GM21723 (cell line): ENCODE results near the gene MMP28.

ENCODE experiments used
- ATAC-seq: cut with Tn5 transposase; IDR thresholded peaks from one replicate; pipeline ENCODE4 v1.9.1; 2021; ENCODE audit warnings: mild to moderate bottlenecking, moderate library complexity; ENCODE audit not compliant: unreplicated experiment

The MMP28 gene

DNA sequence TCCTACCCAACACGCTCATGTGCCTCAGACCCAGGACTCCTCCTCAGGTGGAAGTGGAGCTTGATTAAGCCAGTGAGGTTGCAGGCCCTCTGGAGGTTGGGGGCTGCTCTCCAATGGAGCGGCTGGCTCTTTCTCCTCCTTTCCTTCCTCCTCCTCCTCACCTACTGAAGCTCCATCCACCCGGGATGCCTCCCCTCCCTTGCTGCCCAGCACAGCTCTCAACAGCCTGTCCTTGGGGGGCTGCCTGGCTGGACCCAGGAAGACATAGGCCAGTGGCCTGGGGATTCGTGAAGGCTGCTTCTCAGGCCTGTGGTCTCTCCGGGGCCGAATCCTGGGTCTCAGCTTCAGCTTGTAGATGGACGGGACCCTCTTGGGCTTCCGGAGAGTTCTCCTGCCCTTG, 50.6 kb downstream of the MMP28 start:
- no peak for ATAC-seq

DNA sequence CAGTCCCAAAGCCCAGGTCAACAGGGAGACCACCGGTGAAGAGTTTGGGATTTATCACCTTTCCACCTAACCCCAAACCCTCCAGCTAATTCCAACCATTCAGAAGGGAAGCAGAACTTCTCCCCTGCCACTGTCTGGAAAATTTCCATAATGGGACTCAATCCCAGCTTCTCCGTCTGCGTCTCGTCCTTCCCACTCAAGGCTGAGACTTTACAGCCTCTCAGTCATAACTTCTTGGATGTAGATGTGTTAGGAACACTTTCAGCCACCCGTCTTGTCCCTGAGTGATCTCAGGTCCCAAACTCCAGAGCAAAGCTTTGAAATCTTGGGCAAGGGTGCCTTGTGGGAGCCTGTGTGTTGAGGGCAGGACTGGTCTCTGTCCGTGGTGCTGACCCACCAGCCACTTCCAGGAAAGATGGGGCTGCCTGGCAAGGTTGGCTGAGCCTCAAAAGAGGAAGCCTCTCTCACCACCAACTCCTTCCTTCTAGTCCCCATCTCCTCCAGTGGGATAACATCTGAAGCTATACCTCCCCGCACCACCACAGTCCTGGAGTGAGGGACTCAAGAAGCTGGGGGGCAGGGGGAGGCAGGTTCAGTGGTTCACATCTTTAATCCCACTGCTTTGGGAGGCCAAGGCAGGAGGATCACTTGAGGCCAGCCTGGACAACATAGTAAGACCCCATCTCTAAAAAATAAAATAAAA, 51.7 kb downstream of the MMP28 start:
- no peak for ATAC-seq

DNA sequence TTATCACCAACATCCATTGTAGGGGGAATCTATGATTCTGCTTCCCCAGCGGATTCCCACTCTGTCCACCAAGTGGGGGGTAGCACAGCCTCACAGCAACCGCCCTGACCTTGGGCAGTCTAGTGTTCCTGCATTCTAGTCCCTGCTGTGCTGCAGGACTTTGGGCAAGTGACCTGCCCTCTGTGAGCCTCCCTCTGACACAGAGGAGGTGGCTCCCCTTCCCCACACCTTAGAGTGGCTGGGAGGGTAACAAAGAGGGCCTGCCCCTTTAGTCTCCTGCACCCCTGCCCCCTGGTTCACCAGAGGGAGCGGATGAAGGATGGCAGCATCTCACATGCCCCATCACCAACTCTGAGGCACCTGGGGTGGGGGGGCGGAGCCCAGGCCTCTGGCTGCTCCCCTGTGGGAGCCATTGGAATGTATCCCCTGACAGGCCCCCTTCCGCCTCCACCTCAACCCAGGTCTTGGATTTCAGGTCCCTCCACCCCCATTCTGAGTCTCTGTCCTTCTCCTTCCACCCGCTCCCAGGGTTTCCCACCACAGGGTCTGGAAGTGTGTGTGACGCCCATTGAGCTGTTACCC, 52.5 kb downstream of the MMP28 start:
- no peak for ATAC-seq

DNA sequence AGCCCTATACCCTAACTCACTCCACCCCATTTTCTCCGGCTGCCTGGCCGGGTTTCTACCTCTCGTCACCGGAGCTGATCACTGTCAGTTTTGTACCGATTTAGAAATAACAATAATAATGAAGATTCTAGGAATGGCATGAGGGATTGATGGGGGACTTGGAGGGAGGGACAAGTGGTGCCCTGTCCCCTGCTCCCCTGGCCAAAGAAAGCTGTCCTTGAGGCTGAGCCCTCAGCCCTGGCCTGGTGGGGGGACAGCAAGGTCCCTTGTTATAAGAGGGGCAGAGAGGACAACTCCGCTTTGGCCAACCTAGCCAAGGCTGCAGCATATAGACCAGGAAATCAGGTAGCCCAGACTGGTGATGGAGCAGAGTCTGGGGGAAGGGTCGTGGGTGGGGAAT, 52.9 kb downstream of the MMP28 start:
- ATAC-seq = no peak

DNA sequence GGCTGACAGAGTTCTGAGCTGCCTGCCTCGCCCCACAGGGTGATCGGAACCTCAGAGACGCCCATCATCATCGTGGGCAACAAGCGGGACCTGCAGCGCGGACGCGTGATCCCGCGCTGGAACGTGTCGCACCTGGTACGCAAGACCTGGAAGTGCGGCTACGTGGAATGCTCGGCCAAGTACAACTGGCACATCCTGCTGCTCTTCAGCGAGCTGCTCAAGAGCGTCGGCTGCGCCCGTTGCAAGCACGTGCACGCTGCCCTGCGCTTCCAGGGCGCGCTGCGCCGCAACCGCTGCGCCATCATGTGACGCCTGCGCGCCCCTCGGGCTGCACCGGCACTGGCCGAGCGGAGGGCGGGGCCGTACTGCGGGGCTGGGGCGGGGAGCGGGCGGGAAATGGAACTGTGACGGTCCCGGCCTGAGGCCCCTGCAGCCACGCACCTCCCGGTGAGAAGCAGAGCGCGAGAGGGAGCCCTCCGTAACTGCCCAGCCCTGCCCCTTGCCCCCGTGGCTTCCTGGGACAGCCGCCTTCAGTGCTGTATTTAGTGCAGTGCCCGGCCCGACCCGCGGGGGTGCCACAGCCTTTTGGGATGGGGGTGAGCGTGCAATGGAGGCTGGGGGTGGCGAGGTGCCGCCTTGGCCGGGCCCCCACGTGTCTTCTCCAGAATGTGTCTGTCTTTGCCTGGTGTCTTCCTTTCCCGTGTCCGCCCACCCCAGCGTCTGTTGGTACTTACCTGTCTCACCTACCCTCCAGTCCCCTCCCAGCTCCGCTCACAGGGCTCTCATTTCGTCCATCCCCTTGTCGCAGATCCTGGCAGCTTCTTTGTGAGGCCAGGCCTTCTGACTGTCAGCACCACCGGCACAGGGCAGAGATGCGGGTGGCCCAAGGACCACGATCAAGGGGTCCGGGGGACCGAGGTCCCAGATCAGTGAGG, 54.2 kb downstream of the MMP28 start:
- ATAC-seq = no peak

DNA sequence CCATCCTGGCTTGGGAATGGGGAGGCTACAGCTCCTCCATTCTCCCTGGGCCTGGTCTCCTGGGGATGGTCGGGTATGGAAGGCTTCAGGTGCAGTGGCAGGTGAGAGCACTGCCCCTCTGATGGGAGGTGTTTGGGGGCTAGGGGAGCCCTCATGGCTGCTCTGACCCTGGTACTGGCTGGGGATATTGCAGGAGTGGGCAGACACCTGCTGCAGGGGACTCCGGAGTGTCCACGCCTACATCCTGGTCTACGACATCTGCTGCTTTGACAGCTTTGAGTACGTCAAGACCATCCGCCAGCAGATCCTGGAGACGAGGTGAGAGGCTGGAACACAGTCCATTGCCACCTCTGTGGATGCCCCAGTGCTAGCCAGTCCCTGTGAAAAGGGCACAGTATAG, 55.2 kb downstream of the MMP28 start:
- ATAC-seq = no peak

DNA sequence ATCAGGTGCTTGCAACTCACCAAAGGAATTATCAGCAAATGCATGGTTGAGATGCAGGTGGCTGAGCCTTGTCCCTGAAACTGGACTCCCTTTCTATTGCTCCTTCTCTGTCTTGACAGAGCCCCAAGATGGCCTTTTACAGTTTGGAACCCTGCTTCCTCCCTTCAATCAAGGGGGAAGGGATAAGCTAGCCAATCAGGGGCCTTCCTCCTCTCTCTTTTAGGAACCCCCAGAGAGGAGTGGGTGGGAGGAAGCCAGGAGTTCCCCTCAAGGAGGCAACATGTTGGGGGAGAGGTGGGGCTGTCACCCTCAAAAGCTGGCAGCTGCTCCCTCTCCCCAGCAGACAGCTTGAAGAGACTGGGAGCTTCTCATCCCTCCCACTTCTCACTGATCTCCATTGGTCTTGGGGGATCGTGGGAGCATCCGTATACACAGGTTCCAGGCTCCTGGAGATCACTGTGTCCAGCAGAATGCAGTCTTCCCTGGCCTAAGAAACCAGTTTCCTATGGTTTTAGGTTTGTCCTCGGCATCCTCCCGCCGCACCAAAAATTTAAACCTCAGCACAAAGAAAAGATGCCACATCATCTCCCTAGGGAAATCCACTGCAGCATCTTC, 56.8 kb downstream of the MMP28 start:
- ATAC-seq = no peak

DNA sequence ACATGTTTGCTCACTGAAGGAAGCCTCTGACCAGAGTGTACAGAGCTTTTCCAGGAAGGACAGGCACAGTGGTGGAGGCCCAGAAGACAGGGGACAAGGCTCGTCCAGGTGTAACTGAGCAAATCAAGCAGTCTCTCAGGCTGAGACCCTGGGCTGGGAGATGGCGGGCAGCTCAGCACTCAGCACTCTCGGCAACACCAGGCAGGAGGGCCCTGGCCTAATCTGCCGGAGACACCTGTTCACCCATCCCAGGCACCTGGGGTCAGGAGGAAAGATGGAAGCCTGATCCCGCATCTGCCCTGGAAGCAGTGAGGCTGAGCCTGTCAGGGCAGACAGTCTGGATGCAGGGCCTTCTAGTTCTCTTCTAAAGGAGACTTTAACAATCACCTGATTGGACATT, 59.2 kb downstream of the MMP28 start:
- no peak for ATAC-seq

DNA sequence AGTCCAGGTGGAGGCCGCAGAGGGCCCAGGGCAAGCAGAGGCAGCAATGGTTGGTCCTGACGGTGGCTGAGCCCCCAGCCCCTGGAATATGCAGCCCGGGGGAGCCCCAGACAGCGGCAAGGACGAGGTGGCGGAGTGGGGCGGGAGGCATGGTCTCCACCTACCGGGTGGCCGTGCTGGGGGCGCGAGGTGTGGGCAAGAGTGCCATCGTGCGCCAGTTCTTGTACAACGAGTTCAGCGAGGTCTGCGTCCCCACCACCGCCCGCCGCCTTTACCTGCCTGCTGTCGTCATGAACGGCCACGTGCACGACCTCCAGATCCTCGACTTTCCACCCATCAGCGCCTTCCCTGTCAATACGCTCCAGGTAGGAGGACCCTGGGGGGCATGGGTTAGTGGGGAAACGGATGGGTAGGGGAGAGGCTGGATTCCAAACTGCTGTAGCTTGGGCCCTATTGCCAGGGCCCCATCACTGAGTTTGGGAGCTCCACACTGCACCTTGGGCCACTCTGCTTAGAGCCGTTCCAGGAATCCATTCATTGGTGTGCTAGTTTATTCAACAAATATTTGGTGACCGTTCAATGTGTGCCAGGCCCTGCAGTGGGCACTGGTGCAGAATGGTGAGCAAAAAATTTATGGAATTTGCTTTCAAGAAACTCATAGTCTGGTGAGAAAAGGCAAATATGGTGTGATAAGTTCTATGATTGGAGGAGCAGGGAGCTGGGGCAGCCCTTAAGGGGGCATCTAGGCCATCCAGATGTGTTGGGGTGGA, 60.2 kb downstream of the MMP28 start:
- no peak for ATAC-seq

DNA sequence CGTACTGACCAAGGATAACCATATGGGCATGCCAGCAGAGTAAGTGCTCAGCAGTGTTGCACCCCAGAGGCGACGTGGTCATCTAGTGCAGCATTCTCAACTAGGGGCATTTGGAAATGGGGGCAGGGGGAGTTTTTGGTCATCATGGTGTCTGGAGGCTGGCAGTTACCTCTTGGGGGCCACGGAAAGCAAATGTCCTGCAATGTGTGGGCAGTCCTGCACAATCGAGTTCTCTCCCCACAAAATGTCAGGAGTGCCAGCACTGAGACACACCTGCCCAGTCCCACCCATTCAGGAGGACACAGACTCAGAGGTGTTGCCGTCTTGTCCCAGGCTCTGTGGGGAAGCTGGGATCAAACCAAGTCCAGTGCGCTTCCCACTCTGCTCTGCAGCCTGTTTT, 61.0 kb downstream of the MMP28 start:
- ATAC-seq = no peak

DNA sequence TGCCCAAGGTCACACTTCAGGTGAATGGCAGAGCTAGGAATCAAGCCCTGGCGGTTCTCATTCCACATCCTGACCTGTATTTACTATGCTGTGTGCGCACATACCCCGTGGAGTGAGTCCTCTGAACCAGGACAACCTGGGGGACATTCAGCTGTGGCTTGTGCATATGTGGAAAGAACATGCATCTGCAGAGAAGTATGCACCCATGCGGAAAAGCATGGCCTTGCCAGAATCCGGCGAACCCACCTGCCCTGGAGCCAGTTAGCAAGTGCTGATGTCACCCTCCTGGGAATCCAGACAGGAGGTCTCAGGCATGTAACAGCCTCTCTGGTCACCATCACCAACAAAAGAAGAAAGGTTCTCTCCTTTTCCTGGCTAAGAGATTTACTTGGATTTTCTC, 62.1 kb downstream of the MMP28 start:
- no peak for ATAC-seq

DNA sequence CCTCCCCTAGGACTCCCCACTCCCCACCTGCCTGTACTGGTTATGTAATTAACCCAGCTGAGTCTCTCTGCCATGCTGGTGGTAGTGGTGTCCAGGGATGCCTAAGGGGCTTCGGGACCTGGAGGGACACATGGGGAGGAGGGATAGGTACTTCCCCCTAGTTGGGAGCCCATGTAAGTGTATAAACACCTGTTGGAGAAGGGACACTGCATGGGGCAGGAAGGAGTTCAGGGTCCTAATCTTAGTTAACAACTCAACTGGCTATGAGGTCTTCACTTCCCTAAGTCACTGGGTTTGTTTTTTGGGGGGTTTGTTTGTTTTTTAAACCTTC, 62.7 kb downstream of the MMP28 start:
- no peak for ATAC-seq

DNA sequence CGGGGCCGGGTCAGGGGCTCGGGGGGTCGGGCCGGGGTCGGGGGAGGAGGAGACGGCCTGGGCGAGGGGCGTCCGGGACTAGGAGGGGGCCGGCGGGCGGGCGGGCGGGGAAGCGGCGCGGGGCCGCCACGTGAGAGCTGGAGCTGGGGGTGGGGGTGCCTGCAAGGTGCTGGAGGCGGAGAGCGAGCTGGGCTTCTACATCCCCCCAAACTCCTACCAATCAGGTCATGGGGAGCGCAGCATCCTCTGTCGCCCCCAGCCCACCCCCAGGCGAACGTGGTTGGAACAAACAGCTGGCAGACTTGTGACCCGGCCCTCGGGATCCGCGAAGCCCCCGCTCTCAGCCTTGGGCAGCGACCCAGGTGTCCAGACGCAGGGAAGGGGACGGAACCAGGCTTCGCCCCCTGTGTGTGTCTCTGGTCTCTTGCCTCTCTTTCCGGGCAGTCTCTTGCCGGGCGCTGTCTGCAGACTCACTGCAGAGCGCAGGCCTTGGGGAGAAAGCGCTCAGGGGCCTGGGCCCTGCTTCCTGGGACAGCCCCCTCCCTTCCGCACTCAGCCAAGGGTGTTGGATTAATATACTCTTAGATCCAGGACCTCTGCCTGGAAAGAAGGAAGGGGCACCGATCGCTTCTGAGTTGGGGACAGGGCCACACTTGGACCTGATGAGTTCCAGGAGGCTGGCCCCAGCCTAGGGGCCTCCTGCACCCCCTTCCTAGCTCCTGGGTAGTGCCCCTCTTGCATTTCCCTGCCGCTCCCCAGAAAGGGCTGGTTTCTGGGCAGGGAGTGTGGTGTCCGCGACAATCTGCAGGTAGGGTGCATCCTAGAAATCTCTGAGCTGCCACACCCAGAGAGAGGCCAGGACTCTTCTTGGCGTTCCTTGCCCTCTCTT, 63.3 kb downstream of the MMP28 start:
- ATAC-seq = no peak

DNA sequence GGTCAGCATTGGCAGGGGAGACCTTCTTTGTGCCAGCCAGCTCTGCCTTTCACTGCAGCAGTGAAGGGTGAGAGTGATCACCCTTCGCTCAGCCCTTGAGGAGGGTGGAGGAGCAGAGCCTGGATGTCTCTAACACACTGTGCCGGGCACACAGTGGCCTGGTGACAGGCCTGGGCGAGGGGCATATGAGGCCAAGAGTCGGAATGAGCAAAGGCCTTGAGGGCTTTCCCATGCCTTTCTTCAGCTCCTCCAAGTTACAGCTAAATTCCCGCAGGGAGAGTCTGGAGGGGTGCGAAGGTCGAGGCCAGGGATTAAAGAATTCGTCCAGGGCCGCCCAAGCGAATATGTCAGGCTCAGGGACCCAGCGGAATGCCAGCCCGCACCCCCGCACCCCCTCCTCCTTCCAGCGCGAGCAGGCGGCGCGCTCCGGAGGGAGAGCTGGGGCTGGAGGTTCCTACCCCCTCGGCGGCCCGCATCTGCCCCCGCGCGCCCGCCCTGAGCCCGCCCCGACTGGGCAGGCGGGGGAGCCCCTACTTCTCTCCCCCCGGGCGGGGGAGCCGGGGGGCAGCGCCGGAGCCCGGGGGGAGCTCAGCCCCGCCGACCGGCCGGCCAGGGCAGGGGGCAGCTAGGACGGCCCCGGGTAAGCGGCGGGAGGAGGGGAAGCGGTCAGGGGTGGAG, 64.1 kb downstream of the MMP28 start, which contains the start of gene RASL10B:
Gene RASL10B (plus strand): TSS at position 401 of the 678 bp plus-strand sequence. CDS start 3,546 bp downstream, outside the sequence.
- ATAC-seq = no peak

DNA sequence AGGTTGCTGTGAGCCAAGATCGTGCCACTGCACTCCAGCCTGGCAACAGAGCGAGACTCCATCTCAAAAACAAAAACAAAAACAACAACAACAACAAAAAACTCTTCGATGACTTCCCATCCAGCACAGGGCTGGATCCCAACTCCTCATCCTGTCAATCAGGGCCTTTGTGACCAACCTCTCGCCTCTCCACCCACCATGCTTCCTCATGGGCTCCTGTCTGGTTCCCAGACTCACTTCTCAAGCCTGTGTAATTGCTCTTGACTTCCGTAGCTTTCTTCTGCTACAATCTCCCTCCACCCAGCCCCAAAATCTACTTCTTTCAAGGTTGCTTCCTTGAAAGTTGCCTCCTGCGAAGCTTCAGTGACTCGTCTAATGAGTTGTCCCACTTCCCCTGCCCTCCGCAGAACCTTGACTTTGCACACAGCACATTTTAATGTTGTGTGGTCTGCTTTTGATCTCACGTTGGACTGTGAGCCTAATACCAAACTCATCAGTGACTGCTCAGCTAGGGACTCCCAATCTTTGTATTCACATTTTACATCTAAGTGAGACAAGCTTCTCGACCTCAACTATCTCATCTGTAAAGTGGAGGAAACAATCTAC, 64.9 kb downstream of the MMP28 start:
- ATAC-seq = no peak

DNA sequence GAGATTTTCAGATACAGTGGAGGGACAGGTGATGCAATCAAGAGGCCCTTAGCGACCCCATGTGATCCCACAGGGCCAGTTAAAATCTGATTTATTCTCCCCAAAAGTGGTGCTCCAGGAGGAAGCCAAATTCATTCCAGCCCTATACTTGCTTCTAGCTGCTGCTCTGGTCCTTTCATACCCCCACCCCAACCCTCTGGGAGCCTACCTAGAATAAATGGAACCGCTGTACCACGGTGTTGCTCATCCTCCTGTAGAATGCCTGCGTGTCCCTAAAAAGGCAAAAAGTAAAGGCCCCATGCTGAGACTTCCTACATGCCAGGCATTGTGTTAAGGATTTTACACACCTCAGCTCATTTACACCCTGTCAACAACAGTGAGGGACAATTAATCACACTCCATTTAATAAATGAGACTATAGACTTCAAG, 66.0 kb downstream of the MMP28 start:
- ATAC-seq = no peak

DNA sequence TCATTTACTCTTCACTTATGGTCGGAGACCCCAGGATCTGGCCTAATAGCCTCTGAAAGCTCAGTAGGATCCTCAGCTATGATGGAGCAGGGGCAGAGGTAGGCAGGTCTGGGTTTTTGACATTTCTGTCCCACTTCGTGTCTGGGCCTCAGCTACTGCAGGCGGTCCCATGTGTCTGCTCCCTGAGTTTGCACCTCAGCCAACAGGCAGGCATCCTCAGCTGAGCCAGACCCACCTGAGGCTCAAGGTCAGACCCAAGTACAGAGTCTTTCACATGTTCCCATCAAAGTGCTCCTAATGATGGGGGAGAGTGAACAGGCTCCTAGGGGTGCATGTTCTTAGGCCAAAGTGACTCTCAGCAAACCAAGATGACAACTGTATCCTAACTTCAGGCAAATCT, 66.9 kb downstream of the MMP28 start:
- ATAC-seq = no peak

DNA sequence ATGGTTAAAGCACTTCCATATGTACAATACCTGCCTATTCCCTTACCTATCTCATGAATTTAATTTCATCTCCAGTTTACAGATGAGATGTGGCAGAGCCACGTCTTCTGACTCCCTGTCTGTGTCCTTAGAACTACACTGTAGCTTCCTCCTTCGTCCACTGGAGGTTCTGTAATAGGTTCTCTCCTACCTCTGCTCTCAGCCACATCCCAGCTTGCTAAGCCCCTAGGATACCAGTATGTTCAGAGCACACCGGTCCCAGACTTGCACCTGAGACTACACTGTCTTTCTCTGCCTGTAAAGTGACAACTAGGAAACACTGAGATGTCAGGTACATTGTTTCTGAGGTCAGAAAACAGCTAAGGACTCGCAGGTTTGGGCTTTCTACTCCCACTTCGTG, 67.8 kb downstream of the MMP28 start:
- ATAC-seq = no peak

DNA sequence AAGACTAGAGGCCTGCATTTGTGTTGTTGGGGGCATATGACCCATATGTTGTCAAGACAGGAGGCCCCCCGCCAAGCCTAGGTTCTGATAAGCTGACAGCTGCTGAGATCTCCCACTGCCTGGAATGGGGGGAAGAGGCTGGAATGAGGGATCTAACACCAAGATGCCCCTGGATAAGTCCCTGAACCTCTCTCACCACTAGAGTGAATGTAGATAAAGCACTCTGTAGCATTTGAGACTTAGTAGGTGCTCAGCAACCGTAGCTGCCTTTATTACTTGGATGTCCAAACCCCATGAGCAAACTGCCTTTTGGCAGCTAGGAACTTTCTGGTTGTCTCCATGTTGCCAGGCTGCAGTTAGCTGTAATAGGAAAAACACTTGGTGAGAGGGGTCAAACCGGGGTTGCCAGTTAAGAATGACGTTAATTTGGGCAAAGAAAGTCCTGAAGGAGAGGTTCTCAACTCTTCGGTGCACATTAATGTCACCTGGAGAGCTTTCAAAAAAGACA, 68.4 kb downstream of the MMP28 start:
- ATAC-seq = no peak
